NCI-H1417 treated with DMSO at 0.1 percent for 48 hours (cell line): ENCODE data around the gene PPM1H.

Source experiments
- DNase-seq: peaks from one replicate; lab custom pipeline; 2025; lab: John Stamatoyannopoulos, UW

Gene PPM1H

GRCh38 chr12:62649412-62650138 lies 285.4 kb downstream of the PPM1H start:
- no peak for DNase-seq

- DNase-seq: no peak
Observed at GRCh38 chr12:62647586-62647985, 287.4 kb downstream of the PPM1H start.

- DNase-seq: no peak
Observed at GRCh38 chr12:62646566-62646965, 288.4 kb downstream of the PPM1H start.

- DNase-seq: no peak
Observed at GRCh38 chr12:62643486-62643885, 291.5 kb downstream of the PPM1H start.

- DNase-seq: no peak
Observed at GRCh38 chr12:62642486-62642885, 292.5 kb downstream of the PPM1H start.

- no peak for DNase-seq
Observed at GRCh38 chr12:62640910-62641448, 294.0 kb downstream of the PPM1H start.

- no peak for DNase-seq
Observed at GRCh38 chr12:62637679-62638078, 297.3 kb downstream of the PPM1H start.

- DNase-seq: no peak
Observed at GRCh38 chr12:62635649-62636048, 299.3 kb downstream of the PPM1H start.

- no peak for DNase-seq
Observed at GRCh38 chr12:62632411-62632918, 302.5 kb downstream of the PPM1H start.

GRCh38 chr12:62631471-62632410 lies 303.2 kb downstream of the PPM1H start:
- peak; percentile 80 for DNase-seq

GRCh38 chr12:62629971-62630739 lies 304.8 kb downstream of the PPM1H start:
- DNase-seq: peak; percentile 89

GRCh38 chr12:62629413-62629812 lies 305.5 kb downstream of the PPM1H start:
- no peak for DNase-seq

- no peak for DNase-seq
Observed at GRCh38 chr12:62627181-62627580, 307.8 kb downstream of the PPM1H start.

- no peak for DNase-seq
Observed at GRCh38 chr12:62625228-62625627, 309.7 kb downstream of the PPM1H start.

- DNase-seq: no peak
Observed at GRCh38 chr12:62622177-62622576, 312.8 kb downstream of the PPM1H start.

GRCh38 chr12:62621101-62621638 lies 313.8 kb downstream of the PPM1H start:
- peak; percentile 97 for DNase-seq

GRCh38 chr12:62618930-62619329 lies 316.0 kb downstream of the PPM1H start:
- DNase-seq: peak; percentile 60

- no peak for DNase-seq
Observed at GRCh38 chr12:62618319-62618718, 316.6 kb downstream of the PPM1H start.

GRCh38 chr12:62613081-62613480 lies 321.9 kb downstream of the PPM1H start:
- no peak for DNase-seq

- DNase-seq: no peak
Observed at GRCh38 chr12:62606654-62607053, 328.3 kb downstream of the PPM1H start.

GRCh38 chr12:62605981-62606380 lies 329.0 kb downstream of the PPM1H start:
- no peak for DNase-seq

GRCh38 chr12:62604871-62605270 lies 330.1 kb downstream of the PPM1H start:
- DNase-seq: no peak
